GM04503 (cell line): ENCODE measurements around the gene ELN.
"Not testable (repeated sequence)": the region's sequence is repeated elsewhere in the genome, so short reads cannot be mapped to it uniquely, and the experiment has no call there.

ENCODE experiments used
- DNase-seq: peaks from one replicate; pipeline ENCODE4 v3.0.0-alpha.2; 2012; ENCODE audit warnings: low read depth

ELN gene

DNA sequence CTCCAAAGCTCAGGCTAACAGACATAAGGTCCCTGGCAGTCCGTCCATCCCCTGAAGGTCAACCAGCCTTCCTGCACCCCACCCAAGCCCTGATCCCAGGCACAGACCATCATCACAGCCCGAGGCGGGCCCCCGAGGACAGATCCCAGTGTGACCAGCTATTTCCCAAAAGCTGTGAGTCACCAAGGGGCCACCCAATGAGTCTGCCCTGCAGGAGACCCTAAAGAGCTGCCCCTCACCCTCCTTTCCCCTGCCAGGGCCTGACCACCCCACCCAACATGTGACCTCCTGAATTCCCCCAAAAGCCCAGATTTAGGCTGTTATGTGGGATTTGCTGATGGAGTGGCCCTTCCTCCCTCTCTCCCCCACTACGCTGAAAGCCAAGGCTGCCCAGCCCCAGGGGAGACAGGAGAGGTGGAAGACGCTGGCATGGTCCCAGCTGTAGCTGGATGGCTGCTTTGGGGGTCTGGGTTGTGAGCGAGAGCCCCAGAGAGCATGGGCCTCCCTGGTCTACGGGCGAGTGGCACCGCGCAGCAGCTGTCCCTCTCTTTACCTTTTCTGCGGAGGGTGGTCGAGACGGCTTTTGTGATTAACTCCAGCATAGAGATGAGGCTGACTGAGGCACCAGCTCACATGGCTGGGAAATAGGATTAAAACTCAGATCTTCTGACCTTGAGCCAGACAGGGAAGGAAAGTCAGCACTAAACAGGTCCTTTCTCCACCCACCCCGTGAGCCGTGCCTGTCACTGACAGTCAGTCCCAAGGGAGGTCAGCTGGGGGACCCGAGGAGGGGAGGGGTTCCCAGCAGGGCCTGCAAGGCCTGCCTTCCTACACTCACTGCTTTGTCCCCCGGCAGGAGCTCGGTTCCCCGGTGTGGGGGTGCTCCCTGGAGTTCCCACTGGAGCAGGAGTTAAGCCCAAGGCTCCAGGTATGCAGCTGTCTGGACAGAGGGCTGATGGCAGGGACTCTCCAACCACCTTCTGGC, 16.7 kb downstream of the ELN start:
- no peak for DNase-seq

DNA sequence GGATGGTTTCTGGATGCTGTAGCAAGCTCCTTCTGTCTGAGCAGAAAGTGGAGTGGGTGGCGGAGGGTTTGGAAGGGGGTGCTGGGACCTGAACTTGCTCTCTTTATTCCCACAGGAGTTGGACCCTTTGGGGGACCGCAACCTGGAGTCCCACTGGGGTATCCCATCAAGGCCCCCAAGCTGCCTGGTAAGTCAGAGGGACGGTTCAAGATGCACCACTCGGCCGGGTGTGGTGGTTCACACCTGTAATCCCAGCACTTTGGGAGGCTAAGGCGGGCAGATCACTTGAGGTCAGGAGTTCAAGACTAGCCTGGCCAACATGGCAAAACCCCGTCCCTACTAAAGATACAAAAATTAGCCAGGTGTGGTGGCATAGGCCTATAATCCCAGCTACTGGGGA, 18.6 kb downstream of the ELN start:
- DNase-seq: not testable (repeated sequence)

DNA sequence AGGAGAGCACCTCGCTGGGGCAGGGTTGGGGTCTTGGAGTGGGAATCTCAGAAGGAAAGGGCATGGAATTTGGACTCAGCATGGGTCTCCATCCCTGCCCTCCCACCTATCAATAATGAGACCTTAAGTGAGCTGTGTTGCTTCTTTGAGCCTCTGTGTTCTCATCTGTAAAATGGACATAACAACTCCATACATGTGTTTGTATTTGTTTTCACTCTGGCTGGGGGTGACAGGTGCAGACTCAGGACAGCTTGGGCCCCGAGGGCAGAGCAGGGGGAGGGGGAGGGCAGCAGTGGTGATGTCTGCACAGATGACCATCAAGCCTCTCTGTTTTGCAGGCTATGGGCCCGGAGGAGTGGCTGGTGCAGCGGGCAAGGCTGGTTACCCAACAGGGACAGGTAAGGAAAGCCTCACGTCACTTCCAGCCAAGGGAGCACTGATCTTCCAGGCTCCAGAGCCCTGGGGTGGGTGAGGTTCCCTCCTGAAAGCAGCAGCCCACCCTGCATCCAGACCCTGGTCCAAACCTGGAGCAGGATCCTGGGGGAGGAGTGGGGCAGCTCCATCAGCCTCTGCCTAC, 19.9 kb downstream of the ELN start:
- DNase-seq: no peak

DNA sequence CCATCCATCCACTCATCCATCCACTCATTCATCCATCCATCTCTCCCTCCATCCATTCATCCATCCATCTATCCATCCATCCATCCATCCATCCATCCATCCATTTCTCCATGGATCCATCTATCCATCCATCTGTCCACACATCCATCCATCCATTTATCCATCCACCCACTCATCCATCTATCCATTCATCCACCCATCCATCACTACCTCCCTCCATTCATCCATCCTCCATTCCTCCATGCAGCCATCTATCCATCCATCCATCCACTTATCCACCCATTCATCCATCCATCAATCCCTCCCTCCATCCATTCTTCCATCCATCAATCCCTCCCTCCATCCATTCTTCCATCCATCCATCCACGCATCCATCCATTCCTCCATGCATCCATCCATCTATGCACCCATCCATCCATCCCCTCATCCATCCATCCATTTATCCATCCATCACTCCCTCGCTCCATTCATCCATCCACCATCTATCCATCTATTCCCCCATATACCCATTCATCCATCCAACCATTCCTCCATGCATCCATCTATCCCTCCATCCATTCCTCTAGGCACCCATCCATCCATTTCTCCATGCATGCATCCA, 21.1 kb downstream of the ELN start:
- DNase-seq: no peak

DNA sequence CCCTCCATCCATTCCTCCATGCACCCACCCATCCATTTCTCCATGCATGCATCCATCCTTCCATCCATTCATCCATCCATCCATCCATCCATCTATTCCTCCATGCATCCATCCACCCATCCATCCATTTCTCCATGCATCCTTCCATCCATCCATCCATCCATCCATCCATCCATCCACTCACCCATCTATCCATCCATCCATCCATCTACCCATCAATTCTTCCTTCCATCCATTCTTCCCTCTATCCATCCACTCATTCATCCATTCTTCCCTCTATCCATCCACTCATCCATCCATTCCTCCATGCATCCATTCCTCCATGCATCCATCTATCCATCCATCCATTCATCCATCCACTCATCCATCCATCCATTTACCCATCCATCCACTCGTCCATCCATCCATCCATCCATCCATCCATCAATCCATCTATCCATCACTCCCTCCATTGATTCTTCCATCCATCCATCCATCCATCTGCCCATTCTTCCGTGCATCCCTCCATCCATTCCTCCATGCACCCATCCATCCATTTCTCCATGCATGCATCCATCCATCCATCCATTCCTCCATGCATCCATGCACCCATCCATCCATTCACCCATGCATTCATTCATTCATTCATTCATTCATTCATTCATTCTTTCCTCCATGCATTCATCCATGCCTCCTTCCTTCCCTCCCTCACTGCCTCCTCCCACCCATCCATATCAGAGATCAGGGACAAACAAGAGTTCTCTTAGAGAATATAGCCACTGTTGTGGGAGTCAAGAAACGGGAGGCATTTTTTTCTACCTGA, 22.2 kb downstream of the ELN start:
- no peak for DNase-seq

DNA sequence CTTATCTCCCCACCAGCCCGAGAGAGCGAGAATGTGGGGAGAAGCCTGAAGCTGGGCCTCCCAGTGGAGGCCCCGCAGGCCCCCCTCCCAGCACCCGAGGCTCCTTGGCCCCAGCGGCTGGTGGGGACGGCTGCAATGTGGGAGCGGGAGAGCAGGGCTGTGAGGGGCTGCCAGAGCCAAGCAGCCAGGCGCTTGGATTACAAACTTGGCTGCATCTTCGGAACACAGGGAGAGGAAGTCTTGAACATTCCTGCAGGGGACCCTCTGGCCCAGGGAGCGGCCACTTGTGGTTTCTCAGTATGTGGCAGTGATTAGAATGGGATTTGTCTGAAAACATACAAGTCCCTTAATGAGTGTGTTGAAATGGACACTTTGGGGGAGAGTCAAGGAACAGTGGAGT, 23.2 kb downstream of the ELN start:
- no peak for DNase-seq

DNA sequence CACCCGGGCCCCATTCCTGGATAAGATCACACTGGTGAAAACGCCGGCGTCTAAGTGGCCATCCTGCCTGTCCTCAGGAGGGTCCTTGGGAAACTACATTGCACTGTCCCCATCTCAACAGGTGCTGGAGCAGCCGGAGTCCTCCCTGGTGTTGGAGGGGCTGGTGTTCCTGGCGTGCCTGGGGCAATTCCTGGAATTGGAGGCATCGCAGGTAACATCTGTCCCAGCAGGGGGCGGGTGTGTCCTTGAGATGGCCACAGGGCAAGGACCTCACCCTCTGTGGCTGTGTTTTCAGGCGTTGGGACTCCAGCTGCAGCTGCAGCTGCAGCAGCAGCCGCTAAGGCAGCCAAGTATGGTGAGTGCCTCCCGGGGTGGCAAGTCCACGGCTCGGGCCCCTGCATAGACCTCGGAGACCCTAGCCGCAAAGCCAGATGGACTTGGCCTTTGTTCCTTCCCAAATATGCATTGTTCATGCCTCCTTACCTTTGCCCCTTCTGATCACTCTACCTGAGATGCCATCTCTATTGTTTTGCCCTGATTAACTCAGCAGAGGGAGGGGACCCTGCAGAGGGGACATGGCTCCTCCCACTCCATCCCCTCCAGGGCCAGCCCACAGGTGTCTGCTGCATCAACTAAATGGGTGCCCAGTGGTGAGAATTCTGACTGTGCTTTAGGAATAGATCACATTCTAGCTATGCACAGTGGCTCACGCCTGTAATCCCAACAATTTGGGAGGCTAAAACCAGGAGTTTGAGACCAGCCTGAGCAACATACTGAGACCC, 23.8 kb downstream of the ELN start:
- no peak for DNase-seq

DNA sequence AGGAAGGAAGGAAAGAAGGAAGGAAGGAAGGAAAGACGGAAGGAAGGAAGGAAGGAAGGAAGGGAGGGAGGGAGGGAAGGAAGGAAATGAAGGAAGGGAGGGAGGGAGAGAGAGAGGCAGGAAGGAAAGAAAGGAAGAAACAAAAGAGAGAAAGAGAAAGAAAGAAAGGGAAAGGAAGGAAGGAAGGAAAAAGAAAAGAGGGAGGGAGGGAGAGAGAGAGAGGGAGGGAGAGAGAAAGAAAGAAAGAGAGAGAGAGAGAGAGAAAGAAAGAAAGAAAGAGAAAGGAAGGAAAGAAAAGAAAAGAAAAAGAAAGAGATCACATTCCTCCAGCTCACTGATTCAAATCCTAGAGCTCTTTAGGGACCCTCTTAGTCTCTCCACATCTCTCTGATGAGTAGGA, 24.7 kb downstream of the ELN start:
- no peak for DNase-seq

DNA sequence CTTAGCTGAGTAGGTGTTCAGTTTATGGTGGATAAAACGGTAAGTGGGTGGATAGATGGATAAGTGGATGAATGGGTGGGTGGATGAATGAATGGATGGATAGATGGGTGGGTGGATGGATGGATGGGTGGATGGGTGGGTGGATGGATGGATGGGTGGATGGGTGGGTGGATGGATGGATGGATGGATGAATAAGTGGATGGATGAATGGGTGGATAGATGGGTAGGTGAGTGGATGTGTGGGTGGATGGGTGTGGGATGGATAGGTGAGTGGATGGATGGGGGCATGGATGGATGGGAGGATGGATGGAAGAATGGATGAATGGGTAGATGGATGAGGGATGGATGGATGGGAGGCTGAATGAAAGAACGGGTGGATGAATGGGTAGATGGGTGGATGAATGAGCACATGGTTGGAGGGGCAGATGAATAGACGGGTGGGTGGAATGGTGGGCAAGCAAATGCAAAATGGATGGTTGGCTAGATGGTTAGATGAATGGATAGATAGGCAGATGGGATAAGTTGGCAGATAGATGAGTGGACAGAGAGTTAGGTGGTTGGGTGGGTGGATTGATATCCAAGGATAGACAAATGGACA, 25.7 kb downstream of the ELN start:
- no peak for DNase-seq

DNA sequence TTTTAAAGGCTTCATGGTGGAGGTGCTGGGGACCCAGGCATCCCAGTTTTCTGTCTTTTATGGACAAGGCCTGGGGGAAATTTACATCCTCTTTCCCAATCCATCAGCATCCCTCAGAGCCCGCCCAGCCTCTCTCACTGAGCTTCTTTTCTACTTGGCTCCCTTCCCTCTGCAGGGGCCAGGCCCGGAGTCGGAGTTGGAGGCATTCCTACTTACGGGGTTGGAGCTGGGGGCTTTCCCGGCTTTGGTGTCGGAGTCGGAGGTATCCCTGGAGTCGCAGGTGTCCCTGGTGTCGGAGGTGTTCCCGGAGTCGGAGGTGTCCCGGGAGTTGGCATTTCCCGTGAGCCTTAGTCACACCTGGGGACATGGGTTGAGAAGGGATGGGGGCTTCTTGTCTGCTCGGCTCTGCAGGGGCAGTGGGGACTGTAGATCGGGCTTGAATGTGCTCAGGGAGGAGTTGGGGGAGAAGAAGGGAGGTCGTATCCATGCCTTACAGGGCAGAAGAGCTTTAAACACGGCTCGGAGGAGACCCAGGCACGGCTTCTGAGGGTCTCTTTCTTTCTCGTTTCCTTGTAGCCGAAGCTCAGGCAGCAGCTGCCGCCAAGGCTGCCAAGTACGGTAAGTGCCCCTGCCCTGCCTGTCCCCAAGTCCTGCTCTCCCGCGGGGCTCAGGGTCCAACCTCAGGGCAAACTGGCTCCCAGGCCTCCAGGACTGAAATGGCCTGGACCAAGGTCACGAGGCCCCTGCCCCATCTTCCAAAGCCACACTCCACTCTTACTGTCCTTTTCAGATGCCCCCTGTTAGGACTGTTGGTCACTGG, 28.3 kb downstream of the ELN start:
- DNase-seq: no peak

DNA sequence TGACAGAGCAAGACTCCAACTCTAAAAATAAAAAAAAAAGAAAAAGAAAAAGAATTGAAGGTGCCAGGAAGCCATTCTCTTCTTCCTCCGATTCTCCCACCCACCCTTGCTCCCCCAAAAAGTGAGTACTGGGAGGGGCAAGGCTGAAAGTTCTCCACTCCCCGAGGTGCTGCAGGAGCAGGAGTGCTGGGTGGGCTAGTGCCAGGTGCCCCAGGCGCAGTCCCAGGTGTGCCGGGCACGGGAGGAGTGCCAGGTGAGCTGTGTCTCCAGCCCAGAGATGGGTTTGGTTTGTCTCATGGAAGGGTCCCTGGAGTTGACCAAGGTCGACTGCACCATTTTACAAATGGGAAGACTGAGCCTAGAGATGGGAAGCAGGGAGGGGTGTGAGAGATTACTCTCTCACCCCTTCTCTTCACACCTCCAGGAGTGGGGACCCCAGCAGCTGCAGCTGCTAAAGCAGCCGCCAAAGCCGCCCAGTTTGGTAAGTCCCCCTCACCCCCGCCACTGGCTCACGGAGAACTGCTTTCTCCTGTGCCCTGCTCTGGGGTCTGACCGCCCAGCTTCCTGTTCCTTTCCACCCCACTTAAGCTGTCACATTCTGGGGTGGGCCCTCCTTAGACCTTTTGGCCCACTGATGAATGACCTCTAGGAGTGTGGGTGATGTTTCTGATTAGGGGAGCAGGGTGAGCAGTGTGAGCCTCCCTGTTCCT, 29.4 kb downstream of the ELN start:
- no peak for DNase-seq

DNA sequence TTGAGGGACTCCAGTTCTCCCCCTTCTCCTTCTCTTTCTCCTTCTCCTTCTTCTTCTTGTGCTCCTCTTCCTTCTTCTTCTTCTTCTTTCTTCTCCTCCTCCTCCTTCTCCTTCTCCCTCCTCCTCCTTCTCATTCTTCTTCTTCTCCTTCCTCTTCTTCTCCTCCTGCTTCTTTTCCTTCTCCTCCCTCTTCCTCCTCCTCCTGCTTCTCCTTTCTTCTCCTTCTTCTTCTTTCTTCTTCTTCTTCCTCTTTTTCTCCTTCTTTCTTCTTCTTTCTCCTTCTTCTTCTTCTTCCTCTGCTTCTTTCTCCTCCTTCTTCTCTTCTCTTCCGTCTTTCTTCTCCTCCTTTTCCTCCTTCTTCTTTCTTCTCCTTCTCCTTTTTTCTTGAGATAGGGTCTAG, 30.0 kb downstream of the ELN start:
- DNase-seq: no peak

DNA sequence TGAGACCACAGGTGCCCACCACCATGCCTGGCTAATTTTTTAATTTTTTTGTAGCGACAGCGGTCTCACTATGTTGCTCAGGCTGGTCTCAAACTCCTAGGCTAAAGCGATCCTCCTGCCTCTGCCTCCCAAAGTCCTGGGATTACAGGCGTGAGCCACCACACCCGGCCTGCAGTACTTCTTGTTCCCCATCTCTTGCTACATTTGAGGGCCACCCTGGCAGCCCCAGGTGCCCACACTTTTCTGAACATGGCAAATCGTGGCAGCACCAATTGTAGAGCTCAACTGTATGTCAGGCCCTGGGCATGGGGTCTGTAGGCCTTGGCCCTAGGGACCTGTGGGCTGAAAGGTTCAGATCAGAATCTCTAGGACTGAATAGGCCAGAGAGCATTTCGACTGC, 30.5 kb downstream of the ELN start:
- no peak for DNase-seq

DNA sequence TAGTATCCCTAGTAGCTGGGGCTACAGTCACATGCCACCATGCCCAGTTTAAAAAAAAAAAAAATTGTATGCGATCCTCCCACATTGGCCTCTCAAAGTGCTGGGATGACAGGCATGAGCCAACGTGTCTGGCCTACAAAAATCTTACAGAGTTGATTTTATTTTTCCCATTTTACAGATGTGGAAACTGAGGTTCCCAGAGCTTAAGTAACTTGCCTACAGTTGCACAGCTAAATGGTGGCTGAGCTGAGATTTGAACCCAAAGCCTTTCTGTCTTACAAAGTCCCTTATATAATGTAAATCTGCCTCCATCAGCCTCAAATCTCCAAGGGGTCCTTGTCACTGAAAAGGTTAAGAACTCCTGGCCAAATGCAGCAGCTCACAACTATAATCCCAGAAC, 31.1 kb downstream of the ELN start:
- DNase-seq: no peak

DNA sequence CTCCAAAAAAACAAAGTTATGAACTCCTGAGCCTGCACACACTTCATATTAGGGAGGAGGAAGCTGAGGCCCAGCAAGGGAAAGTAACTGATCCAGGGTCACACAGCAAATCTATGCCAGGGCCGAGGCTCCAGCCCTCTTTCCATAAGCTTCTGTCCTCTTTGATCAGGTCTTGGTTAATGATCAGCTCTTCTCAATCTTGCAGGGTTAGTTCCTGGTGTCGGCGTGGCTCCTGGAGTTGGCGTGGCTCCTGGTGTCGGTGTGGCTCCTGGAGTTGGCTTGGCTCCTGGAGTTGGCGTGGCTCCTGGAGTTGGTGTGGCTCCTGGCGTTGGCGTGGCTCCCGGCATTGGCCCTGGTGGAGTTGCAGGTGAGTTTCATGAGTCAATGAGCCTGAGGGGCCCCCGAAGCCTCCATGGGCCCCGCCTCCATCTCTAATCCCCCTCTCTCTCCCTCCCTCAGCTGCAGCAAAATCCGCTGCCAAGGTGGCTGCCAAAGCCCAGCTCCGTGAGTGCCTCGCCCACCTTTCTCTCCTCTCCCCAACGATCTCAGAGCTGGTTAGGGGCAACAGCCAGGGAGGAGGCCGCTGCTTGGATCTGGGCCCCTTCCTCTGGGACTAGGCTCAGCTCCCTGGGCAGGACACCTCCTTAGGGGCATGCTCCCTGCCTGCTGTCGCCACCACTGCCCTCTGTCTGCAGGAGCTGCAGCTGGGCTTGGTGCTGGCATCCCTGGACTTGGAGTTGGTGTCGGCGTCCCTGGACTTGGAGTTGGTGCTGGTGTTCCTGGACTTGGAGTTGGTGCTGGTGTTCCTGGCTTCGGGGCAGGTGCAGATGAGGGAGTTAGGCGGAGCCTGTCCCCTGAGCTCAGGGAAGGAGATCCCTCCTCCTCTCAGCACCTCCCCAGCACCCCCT, 32.0 kb downstream of the ELN start:
- no peak for DNase-seq

DNA sequence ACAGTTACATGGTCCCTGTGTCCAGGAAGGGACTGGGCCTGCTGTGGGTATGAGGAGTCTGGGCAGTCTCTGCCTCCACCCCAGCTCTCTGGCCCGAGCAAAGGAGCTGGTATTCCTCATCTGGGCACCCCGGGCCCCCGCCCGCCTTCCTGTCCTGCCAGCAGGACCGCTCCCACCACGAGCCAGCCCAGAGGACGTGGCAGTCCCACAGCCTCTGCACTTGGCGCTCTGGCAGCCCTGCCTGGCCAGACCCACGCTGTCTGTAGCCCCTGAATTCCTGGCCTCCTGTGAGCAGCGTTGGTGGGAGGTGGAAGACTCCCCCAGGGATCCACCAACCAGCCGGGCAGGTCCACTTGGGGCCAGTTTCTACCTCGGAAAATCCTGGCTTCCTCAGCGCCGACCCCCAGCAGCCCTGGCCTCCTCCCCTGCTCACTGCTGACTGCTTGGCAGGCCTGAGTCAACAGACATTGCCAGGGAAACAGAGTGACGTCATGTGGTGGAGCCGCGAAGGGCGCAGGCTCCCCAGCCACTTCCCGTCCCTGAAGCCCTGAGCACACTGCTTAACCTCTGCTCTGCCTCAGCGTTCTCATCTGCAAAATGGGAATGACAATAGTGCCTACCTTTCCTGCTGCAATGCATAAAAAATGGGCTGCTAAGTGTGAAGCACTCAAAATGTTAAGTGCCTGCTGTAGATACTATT, 34.0 kb downstream of the ELN start:
- DNase-seq: peak; percentile 72

DNA sequence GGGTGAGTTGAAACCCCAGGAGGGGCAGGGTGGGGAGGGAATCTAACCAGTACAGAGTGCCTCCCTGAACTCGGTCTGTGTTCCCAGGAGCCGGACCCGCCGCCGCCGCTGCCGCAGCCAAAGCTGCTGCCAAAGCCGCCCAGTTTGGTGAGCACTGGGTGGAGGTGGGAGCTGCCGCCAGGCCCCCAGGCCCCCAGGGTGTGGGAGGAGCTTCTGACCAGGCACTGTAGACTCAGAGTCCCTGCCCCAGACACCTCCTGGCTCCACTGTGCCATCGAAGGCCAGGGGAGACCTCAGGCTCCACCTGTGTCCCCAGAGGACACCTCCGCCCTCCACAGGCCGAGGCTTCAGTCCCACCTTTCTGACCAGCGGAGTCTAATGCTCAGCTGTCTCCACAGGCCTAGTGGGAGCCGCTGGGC, 35.3 kb downstream of the ELN start:
- DNase-seq: no peak

DNA sequence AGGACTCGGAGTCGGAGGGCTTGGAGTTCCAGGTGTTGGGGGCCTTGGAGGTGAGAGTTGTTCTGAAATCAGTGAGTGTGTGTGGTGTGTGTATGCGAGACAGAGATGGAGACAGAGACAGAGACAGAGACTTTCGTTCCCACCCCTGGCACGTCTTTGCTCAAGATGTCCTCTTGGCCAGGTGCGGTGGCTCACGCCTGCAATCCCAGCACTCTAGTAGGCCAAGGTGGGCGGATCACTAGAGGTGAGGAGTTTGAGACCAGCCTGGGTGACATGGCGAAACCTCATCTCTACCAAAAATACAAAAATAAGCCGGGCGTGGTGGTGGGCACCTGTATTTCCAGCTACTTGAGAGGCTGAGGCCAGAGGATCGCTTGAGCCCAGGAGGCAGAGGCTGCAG, 35.7 kb downstream of the ELN start:
- no peak for DNase-seq
